ENCODE data around the gene TRDMT1.
A peak's percentile ranks its signal among the peaks of the same experiment; 100 is the strongest.

The TRDMT1 gene

DNA sequence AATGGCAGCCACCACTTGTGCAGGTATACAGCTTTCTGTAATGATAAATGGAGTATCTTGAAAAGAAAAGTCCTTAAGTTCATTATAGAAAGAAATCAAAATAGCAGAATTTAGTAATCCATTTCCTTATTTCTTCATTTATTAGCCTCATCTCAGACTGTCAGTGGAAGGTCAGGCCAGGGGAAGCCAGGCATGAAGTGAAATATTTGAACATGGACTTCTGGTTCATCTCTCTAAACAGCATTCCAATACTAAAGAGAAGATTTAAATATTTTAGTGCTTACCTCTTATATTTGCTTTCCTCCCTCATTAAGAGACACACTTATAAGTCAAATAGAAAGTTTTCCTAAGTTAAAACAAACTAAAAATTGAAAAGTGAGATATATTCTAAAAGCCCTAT lies 26.8 kb downstream of the TRDMT1 start:
- DNase-seq: peak in 3 of 4 experiments; percentile 13 to 29 (median 15)

DNA sequence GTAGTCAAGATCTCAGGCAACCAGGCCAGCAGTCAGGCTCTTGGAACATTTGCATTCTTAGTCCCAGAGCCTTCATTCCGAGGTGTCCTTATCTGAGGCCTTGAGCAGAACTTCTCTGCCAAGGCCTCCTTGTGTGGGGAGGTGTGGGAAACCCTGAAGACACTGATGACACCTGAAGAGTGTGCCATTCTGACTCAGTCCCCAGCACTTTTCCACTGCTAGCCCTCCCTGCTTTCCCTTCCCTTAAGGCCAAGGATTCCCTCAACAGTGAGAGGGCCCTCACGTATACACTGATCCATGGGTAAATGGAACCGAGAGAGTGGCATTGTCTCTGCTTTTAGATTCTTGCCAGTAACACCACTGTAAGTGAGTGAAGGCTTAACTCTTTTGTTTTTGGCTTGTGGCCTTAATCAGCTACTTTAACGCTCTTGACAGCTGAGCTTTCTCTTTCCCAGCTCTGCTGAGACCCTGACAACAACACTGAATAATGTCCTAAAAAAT lies 30.3 kb downstream of the TRDMT1 start:
- DNase-seq: no peak

DNA sequence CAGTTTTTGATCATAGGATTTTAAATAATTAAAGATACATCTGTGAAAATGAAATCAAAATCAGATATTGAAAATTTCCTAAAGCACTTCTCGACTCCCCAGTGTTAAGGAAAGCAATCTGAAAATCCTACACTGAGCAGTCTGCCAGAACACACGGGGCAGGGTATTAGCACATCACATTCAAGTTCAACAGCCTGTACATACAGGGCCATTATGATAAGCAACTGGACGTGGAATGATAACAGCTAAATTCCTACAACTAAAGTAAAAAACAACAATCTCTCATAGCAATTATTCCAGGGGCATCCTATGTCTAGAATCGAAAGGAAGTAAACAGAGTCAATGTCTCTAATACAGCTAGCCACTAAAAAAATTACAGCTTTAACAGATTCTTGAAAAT lies 31.7 kb downstream of the TRDMT1 start:
- DNase-seq: no peak

DNA sequence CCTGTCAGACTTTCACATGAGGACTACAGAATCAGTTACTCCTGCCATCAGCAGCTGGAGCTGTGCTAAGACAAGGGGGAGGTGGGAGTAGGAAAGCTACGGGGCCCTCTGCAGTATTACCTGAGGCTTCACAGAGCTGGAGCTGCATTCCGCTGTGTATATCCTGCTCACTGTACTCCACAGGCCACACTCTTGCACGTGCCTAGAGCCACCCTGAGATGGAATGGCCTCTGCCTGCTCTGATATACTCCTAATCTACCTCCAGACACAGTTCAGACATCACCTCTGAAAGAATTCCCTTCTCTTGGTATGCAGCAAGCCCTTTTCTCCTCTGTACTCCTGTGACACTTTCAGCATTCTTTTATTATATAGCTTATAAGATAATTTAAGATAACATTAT lies 34.8 kb downstream of the TRDMT1 start:
- no peak for DNase-seq

DNA sequence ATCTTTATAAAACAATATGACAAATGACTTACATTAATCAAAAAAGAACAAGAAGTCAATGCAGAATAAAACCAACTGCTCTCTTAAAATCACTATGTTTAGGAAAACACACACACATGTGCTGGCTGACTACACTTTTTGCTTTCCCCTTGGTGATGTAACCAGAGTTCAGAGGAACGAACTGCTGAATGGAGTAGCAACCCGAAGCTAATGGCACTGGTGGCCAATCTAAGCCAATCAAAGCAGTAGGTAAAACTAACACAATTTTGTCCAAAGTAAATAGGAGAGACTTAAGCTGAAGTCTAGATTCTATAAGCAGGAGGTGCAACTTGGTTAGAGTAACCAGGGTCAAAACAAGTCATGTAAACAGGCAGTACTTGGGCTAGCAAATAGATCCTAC lies 38.6 kb downstream of the TRDMT1 start:
- DNase-seq: no peak

GRCh38 chr10:17161775-17162174 lies 39.7 kb downstream of the TRDMT1 start:
- DNase-seq: peak; percentile 30 to 71 (median 48)

GRCh38 chr10:17157024-17157423 lies 44.4 kb downstream of the TRDMT1 start:
- DNase-seq: no peak

DNA sequence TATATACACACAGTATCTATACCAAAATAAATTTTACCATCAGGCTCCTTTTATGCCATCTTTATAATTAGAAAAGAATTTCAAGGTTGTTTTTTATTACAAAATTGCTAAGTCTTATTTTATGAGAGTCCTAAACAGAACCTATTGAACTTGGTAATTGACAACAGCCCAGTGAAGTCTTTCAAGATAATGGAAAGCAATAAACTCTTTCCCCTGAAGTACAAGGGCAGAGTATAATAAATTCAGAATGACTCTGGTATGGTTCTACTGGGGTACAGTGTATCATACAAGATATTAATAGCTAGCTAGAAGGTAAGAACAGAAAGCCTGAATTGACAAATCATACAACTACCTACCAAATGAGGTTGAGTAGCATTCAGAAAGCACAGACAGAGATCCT lies 45.6 kb downstream of the TRDMT1 start:
- DNase-seq: no peak

DNA sequence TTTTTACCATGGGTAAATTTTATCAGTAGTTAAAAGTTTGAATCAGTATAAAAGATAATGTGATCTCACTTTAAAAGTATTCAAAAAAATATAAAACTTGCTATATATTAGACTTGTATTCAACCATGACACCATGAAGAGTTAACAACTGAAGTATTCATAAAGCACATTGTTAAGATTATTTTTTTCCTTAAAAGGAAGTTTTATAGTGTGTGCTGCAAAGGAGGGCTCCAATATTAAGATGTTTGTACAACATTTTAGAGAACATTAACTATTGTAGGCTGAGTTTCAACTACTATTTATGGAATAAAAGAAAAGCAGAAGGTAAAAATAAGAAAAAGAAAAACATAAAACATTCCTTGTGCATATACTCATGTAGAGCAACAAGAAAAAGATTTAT lies 47.4 kb downstream of the TRDMT1 start:
- no peak for DNase-seq

DNA sequence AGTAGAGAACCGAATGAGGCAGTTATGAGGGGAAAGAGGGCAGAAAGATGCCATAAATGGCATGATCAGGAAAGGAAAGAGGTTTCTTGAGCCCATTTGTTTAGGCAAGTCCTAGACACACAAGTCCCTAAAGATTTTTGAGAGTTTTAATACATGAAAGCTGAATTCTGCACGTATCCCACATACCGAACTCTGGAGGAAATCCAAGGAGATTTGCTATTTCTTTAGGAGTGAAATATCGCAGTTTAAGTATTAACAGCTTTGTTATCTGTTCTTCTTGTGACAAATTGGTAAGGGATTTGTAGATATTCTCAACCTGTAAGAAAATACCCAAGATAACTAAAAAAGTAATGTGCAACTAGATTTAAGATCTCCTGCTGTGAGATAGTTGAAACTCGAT lies 48.2 kb downstream of the TRDMT1 start:
- no peak for DNase-seq

DNA sequence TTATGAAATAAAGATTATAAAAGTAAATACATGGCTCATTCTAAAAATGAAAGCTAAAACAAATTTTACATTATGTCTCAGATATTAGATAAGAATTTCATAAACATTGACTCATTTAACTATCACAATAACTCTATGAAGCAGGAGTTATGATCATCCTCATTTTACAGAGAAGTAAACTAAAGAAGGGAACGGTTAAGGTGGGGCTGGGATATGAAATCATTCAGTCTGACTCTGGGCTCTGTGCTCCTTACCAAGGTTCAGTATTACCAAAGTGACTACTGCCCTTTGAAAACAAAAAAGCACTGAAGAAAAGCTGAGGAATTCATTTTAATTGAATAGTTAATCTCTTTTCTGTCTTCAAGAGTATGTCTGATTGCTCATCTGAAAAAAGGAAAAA lies 49.8 kb downstream of the TRDMT1 start:
- DNase-seq: no peak

GRCh38 chr10:17147884-17148489 lies 53.5 kb downstream of the TRDMT1 start:
- peak; percentile 58 to 82 (median 69) for DNase-seq

DNA sequence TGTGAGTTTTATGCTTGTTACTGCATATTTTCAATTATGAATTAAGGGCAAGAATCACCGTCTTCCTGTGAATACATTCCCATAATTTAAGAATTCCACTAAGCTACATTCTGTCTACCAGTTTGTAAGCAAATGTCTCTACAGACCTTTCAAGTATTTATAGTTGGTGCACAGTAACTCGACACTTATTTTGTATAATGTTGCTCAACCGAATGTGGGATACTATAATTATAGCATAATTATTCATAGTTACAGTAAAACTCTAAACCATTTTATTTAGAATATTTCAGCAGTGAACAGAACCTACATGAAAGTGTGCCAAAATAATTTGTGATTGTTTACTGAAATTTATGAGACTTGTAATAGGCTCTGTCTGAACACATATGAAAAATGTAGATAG lies 54.6 kb downstream of the TRDMT1 start:
- DNase-seq: no peak

GRCh38 chr10:17145239-17145638 lies 56.2 kb downstream of the TRDMT1 start:
- no peak for DNase-seq

DNA sequence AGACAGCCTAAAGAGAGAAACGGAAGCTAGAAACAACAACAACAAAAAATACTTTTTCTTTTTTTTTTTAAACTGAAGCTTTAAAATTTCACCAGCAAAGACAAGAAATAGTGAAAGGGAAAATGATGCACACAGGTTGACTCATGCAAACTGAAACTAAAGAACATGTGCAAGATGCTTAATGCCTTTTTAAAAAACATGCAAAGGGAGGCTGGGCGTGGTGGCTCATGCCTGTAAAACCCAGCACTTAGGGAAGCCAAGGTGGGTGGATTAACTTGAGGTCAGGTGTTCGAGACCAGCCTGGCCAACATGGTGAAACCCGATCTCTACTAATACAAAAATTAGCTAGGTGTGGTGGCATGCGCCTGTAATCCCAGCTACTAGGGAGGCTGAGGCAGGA lies 56.7 kb downstream of the TRDMT1 start:
- no peak for DNase-seq

- DNase-seq: no peak
Measured at GRCh38 chr10:17144032-17144431, 57.4 kb downstream of the TRDMT1 start.

GRCh38 chr10:17143055-17143690 lies 58.3 kb downstream of the TRDMT1 start:
- no peak for DNase-seq

DNA sequence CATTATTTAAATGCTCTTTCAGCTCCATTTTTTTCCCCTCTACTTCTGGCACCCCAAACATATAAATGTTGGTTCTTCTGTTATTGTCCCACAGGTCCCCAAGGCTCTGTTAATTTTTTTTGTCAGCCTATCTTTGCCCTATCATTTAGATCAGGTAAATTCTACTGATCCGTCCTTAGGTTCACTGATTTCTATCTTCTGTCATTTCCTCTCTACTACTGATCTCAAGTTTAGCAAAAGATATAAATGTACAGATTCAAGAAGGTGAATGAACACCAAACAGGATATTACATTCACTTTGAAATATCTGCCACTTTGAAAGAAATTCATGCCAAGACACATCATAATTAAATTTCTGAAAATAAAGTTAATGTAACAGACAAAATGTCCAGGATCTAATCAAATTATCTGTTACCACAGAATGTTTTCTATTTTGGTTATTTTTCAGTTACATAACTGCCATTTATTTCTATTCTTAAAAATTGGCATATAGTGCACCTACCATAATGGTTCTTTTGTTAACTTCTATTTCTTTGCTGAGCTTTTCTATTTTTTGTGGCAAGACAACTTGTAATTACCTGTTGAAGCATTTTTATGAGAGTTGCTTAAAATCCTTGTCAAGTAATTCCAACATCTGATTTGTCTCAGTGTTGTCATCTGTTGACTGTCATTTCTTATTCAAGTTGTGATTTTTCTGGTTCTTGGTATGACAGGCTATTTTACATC lies 59.8 kb downstream of the TRDMT1 start:
- no peak for DNase-seq

DNA sequence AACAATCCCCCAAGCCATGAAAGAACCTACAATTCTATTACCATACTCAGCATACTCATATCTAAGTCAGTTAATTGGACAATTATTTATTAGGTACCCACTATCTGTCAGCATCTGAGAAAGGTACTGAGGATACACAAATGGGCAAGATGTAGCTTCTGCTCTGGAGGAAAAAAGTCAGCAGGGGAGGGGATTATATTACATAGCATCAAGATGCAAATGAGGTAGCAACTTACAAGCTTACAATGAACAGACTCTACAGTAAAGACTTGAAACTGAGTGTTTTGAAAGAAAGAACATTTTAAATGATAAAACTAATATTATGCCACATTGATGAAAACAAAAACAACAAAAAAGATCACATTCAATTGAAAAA lies 61.1 kb downstream of the TRDMT1 start:
- DNase-seq: no peak

- no peak for DNase-seq
Measured at GRCh38 chr10:17138460-17139042, 62.9 kb downstream of the TRDMT1 start.

GRCh38 chr10:17134737-17135260 lies 66.7 kb downstream of the TRDMT1 start:
- DNase-seq: no peak

GRCh38 chr10:17134282-17134681 lies 67.2 kb downstream of the TRDMT1 start:
- no peak for DNase-seq

- no peak for DNase-seq
Measured at GRCh38 chr10:17129741-17130140, 71.7 kb downstream of the TRDMT1 start, which contains the start of gene CUBN. Gene CUBN, minus strand, starts transcription at chr10:17129811. Its CDS starts 46 bp downstream, at chr10:17129765.
